Measurements from ENCODE around the gene HMGA1.

- TF ChIP-seq EP300 (IDR thresholded peaks at IDR 0.05) (no peak), CTCF (IDR thresholded peaks at IDR 0.05) (no peak), POLR2A (IDR thresholded peaks at IDR 0.05) (no peak), POLR2AphosphoS5 (IDR thresholded peaks at IDR 0.05) (no peak)
Measured at GRCh38 chr6:34237316-34237721, 646 bp downstream of the HMGA1 start.

Data from sigmoid colon (tissue), 4 donors.